Suprapubic skin (tissue), 4 donors: ENCODE data around the gene FOXO3. TPM values are rescaled to one million over a fixed set of nuclear protein-coding genes. Genes with fewer than 3 reads are reported as not detected.
"Not testable (repeated sequence)": the region's sequence is repeated elsewhere in the genome, so short reads cannot be mapped to it uniquely, and the experiment has no call there.

ENCODE experiments used
- DNase-seq, 2 donors: peaks; one replicate each; pipeline ENCODE4 v3.0.0-alpha.2; 2019; ENCODE audit warnings: low spot score in 2 of 2
- H3K27ac ChIP-seq: fragments of 200-600 bp; sonication (generic); one replicate; pipeline ENCODE4 v1.5.1; 2019
- H3K27me3 ChIP-seq: fragments of 200-600 bp; sonication (generic); one replicate; pipeline ENCODE4 v1.5.1; 2019
- H3K36me3 ChIP-seq: fragments of 200-600 bp; sonication (generic); one replicate; pipeline ENCODE4 v1.5.1; 2019
- H3K4me1 ChIP-seq: fragments of 200-600 bp; sonication (generic); one replicate; pipeline ENCODE4 v1.5.1; 2019
- H3K4me3 ChIP-seq: fragments of 200-600 bp; sonication (generic); one replicate; pipeline ENCODE4 v1.5.1; 2019; ENCODE audit warnings: mild to moderate bottlenecking
- H3K9me3 ChIP-seq: fragments of 200-600 bp; sonication (generic); one replicate; pipeline ENCODE4 v1.5.1; 2019
- CTCF ChIP-seq, 2 donors: fragments of 200-600 bp in 1 of 2; fragments of 450-650 bp in 1 of 2; sonication (generic) in 1 of 2; IDR thresholded peaks; one replicate each; pipeline ENCODE4 v1.5.1; 2016 to 2019; ENCODE audit warnings: antibody characterized with exemption in 2 of 2, mild to moderate bottlenecking in 1 of 2, moderate library complexity in 1 of 2
- EP300 ChIP-seq: sonication (generic); formaldehyde crosslinking; IDR thresholded peaks from one replicate; pipeline ENCODE4 v1.6.1; 2017; ENCODE audit warnings: antibody characterized with exemption
- POLR2A ChIP-seq, 2 donors: fragments of 450-650 bp; IDR thresholded peaks; one replicate each; pipeline ENCODE4 v1.6.1; 2017; ENCODE audit warnings: antibody characterized with exemption in 2 of 2, mild to moderate bottlenecking in 2 of 2, moderate library complexity in 2 of 2
- POLR2AphosphoS5 ChIP-seq, 3 donors: sonication (generic); formaldehyde crosslinking; IDR thresholded peaks; one replicate each; pipeline ENCODE4 v1.6.1; 2017; ENCODE audit warnings: antibody characterized with exemption in 3 of 3
- WGBS: methylation state at CpG from one replicate; pipeline ENCODE4 v1.1.5; 2018; 5-methylcytosine and 5-hydroxymethylcytosine counted together
- total RNA-seq, 4 donors: library from RNA; depleted of rRNA; stranded (reverse); fragments of >200 nt; gene quantifications; one replicate each; pipeline ENCODE4 v1.1.0, GENCODE V29; 2016

The FOXO3 gene
- total RNA-seq, 4 donors from 2014 or later: 103 to 141 (median 121) TPM

GRCh38 chr6:108661430-108661829 is 100.7 kb downstream of the FOXO3 start:
- Histone ChIP-seq H3K27me3 (no peaks in the 10 kb centered on the region), H3K9me3 (no peaks in the 10 kb centered on the region), H3K4me3 (no peak overlapping the region), H3K4me1 (peaks cover 22% of the 10 kb centered on the region), H3K36me3 (peaks cover 24% of the 10 kb centered on the region), H3K27ac (no peak overlapping the region)
- 83% methylated on average over 1 of the region's 1 CpG for WGBS
- DNase-seq: no peak
- no peak for TF ChIP-seq POLR2A (IDR thresholded peaks at IDR 0.05)
- no peak for TF ChIP-seq POLR2AphosphoS5 (IDR thresholded peaks at IDR 0.05)
- TF ChIP-seq EP300: no peak
- TF ChIP-seq CTCF (IDR thresholded peaks at IDR 0.05): no peak

- H3K4me1 ChIP-seq: peaks cover 21% of the 10 kb centered on the region
- no peak for DNase-seq
- no peaks in the 10 kb centered on the region for H3K9me3 ChIP-seq
- H3K27ac ChIP-seq: no peak overlapping the region
- WGBS: 82% methylated on average over 2 of the region's 2 CpGs
- TF ChIP-seq EP300: no peak
- H3K36me3 ChIP-seq: peaks cover 29% of the 10 kb centered on the region
- H3K27me3 ChIP-seq: no peaks in the 10 kb centered on the region
- no peak overlapping the region for H3K4me3 ChIP-seq
These were observed 101.3 kb downstream of the FOXO3 start for GRCh38 chr6:108661982-108662381.

- TF ChIP-seq EP300 (no peak), CTCF (IDR thresholded peaks at IDR 0.05) (no peak), POLR2A (IDR thresholded peaks at IDR 0.05) (no peak), POLR2AphosphoS5 (IDR thresholded peaks at IDR 0.05) (no peak)
- Histone ChIP-seq H3K4me1 (peaks cover 22% of the 10 kb centered on the region), H3K36me3 (peaks cover 29% of the 10 kb centered on the region), H3K27me3 (no peaks in the 10 kb centered on the region), H3K27ac (no peak overlapping the region), H3K9me3 (no peaks in the 10 kb centered on the region), H3K4me3 (no peak overlapping the region)
- no peak for DNase-seq
- WGBS: 87% methylated on average over 2 of the region's 2 CpGs
These were observed 102.0 kb downstream of the FOXO3 start for GRCh38 chr6:108662702-108663101.

DNA sequence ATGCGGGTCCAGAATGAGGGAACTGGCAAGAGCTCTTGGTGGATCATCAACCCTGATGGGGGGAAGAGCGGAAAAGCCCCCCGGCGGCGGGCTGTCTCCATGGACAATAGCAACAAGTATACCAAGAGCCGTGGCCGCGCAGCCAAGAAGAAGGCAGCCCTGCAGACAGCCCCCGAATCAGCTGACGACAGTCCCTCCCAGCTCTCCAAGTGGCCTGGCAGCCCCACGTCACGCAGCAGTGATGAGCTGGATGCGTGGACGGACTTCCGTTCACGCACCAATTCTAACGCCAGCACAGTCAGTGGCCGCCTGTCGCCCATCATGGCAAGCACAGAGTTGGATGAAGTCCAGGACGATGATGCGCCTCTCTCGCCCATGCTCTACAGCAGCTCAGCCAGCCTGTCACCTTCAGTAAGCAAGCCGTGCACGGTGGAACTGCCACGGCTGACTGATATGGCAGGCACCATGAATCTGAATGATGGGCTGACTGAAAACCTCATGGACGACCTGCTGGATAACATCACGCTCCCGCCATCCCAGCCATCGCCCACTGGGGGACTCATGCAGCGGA is 102.9 kb downstream of the FOXO3 start:
- not testable (repeated sequence) for DNase-seq, H3K27me3 ChIP-seq, H3K9me3 ChIP-seq, H3K27ac ChIP-seq, H3K4me3 ChIP-seq
- H3K4me1 ChIP-seq: peaks cover 27% of the 10 kb centered on the region
- H3K36me3 ChIP-seq: peaks cover 36% of the 10 kb centered on the region
- WGBS: 92% methylated on average over 15 of the region's 30 CpGs

DNA sequence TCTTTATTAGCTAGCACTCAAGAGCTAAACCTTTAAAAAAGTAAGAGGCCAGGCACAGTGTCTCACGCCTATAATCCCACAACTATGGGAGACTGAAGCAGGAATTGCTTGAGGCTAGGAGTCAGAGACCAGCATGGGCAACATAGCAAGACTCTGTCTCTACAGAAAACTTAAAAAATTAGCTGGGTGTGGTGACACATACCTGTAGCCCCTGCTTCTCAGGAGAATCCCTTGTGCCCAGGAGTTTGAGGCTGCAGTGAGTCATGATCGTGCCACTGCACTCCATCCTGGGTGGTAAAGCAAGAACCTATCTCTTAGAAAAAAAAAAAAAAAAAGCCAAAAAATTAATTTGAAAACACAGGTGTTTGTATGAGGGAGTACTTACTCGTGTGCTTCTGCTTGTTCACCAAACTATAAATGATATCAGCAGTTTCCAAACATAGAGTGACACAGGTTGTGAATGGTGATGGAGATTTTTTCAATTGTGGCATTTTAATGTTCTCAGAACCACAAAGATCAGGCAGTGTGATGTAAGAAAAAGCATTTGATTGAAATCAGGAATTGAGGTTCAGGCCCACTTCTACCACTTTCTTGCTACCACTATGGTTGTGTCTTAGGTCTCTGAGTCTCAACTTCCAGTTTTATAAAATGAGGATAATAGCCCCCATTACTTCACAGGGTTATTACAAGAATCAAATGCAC is 104.9 kb downstream of the FOXO3 start:
- H3K4me1 ChIP-seq: peaks cover 33% of the 10 kb centered on the region
- no peak overlapping the region for H3K27ac ChIP-seq
- H3K9me3 ChIP-seq: no peaks in the 10 kb centered on the region
- WGBS: 85% methylated on average over 3 of the region's 3 CpGs
- H3K27me3 ChIP-seq: no peaks in the 10 kb centered on the region
- H3K4me3 ChIP-seq: no peak overlapping the region
- DNase-seq: no peak
- H3K36me3 ChIP-seq: peaks cover 36% of the 10 kb centered on the region
- TF ChIP-seq POLR2AphosphoS5 (IDR thresholded peaks at IDR 0.05): no peak
- TF ChIP-seq EP300: no peak
- TF ChIP-seq CTCF (IDR thresholded peaks at IDR 0.05): no peak
- no peak for TF ChIP-seq POLR2A (IDR thresholded peaks at IDR 0.05)

DNA sequence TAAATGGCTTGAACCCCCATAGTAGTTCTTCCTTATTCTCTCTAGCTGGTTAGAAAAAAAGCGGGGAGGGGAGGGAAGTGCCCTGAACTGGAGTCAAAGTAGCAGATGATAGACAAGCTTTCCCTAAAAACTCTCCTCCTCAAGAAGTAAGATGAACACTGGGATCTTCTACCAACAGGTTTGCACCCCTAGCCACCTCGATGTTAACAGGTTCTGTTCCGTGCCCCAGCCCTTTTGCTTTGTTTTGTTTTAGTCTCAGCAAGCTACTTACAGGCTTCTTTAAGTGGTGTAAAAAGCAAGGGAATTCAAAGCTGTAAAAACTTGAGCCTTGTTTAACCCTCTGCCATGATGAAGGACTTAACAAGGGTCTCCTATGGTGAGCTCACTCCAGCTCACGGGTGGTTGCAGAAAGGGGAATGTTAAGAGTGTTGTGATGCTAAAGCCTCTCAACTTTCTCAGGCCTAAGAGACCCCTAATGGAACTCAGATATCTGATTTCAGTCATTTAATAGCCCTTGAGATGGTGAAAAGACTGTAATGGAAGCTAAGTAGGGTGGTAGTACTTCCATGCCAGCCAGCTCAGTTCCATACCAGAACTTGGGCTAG is 106.0 kb downstream of the FOXO3 start:
- TF ChIP-seq POLR2AphosphoS5 (IDR thresholded peaks at IDR 0.05) (no peak), CTCF (IDR thresholded peaks at IDR 0.05) (no peak), POLR2A (IDR thresholded peaks at IDR 0.05) (no peak), EP300 (no peak)
- H3K27ac ChIP-seq: no peak overlapping the region
- no peak for DNase-seq
- peaks cover 34% of the 10 kb centered on the region for H3K4me1 ChIP-seq
- H3K9me3 ChIP-seq: no peaks in the 10 kb centered on the region
- H3K27me3 ChIP-seq: no peaks in the 10 kb centered on the region
- peaks cover 36% of the 10 kb centered on the region for H3K36me3 ChIP-seq
- H3K4me3 ChIP-seq: no peak overlapping the region
- 90% methylated on average over 4 of the region's 4 CpGs for WGBS
